Lower leg skin (tissue), 4 donors: ENCODE data around the gene RNF149. TPM values are rescaled to one million over a fixed set of nuclear protein-coding genes. Genes with fewer than 3 reads are reported as not detected.
"Not testable (repeated sequence)": the region's sequence is repeated elsewhere in the genome, so short reads cannot be mapped to it uniquely, and the experiment has no call there.

Source experiments
- DNase-seq, 2 donors: peaks; one replicate each; pipeline ENCODE4 v3.0.0-alpha.2; 2019; ENCODE audit warnings: low spot score in 2 of 2
- H3K4me3 ChIP-seq: fragments of 200-600 bp; sonication (generic); 2 replicates; pipeline ENCODE4 v1.5.1; 2017; ENCODE audit warnings: mild to moderate bottlenecking, low read depth; ENCODE audit not compliant: poor library complexity, severe bottlenecking
- POLR2A ChIP-seq, 2 donors: fragments of 450-650 bp; IDR thresholded peaks; one replicate each; pipeline ENCODE4 v1.6.1; 2016 to 2017; ENCODE audit warnings: antibody characterized with exemption in 2 of 2, mild to moderate bottlenecking in 1 of 2, moderate library complexity in 1 of 2
- WGBS, 2 donors: methylation state at CpG; one replicate each; pipeline ENCODE4 v1.1.5; 2018; 5-methylcytosine and 5-hydroxymethylcytosine counted together
- intact Hi-C: fragments of 100-400 bp; cut with DNase I; formaldehyde crosslinking; loops from one replicate; pipeline ENCODE4 v1.15.0; 2023; ENCODE audit warnings: low total_unique reads
- total RNA-seq, 4 donors: library from RNA; depleted of rRNA; stranded (reverse); fragments of >200 nt; gene quantifications; one replicate each; pipeline ENCODE4 v1.1.0, GENCODE V29; 2016
- TF ChIP-seq, protein P1 (sequence below), 3 donors: fragments of 450-650 bp; IDR thresholded peaks; one replicate each; pipeline ENCODE4 v1.5.1; 2016; ENCODE audit warnings: antibody characterized with exemption in 3 of 3, mild to moderate bottlenecking in 3 of 3, moderate library complexity in 2 of 3

The RNF149 gene
- total RNA-seq, 4 donors from 2014 or later, result 59.8 to 120 (median 77.7) TPM

DNA sequence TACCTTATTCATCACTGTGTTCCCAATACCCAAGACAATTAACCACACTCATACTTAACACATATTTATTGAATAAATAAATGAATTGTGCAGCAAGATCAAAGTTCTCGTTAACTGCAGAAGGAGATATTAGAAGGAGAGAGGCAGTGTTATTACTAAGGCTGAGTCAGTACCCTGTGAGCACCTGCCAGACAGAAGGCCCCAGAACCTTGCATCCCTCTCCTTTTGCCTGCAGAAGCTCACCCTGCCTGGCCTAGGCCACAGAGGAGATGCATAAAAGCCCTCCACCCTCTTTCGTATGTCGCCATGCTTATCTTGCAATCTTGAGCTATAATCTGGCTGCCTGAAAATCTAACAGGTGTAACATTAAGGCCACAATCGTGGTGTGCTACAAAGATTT, 20.5 kb upstream of the RNF149 start:
- TF ChIP-seq, protein P1, sequence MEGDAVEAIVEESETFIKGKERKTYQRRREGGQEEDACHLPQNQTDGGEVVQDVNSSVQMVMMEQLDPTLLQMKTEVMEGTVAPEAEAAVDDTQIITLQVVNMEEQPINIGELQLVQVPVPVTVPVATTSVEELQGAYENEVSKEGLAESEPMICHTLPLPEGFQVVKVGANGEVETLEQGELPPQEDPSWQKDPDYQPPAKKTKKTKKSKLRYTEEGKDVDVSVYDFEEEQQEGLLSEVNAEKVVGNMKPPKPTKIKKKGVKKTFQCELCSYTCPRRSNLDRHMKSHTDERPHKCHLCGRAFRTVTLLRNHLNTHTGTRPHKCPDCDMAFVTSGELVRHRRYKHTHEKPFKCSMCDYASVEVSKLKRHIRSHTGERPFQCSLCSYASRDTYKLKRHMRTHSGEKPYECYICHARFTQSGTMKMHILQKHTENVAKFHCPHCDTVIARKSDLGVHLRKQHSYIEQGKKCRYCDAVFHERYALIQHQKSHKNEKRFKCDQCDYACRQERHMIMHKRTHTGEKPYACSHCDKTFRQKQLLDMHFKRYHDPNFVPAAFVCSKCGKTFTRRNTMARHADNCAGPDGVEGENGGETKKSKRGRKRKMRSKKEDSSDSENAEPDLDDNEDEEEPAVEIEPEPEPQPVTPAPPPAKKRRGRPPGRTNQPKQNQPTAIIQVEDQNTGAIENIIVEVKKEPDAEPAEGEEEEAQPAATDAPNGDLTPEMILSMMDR (IDR thresholded peaks at IDR 0.05), result no peak
- TF ChIP-seq POLR2A (IDR thresholded peaks at IDR 0.05), result no peak
- 56% methylated on average over 4 of the region's 4 CpGs for WGBS, 2 donors
- H3K4me3 ChIP-seq, result no peak overlapping the region
- no peak for DNase-seq
- intact Hi-C loops, result no loop called here

DNA sequence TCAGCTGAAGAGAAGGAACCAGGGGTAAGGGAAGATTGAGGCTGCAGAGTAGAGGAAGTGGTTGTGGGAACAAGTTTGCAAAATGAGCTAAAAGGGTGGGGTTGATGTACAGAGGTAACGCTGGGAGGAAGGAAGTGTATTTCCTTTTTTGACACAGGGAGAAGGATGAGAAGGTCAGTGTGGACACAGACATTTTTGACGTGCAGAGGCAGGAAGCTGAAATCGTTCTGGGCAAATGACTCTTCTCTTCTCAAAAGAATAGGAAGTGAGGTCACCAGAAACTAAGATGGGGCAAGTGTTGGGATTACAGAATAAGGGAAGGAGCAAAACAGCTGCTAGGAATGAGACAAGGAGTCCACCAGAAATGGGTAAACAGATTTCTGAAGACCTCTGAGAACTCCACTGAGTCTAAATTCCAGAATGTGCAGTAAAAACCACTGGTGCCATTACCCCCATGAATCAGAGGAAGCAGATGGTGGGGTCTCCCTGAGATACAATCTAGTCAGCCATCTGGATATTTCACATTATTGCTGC, 20.0 kb upstream of the RNF149 start:
- intact Hi-C loops, result no loop called here
- TF ChIP-seq, protein P1 (IDR thresholded peaks at IDR 0.05), result no peak
- no peak for TF ChIP-seq POLR2A (IDR thresholded peaks at IDR 0.05)
- peak in 1 of 2 donors; percentile 60 for DNase-seq
- no peak overlapping the region for H3K4me3 ChIP-seq
- 13 to 14% methylated on average over 3 of the region's 3 CpGs for WGBS, 2 donors

DNA sequence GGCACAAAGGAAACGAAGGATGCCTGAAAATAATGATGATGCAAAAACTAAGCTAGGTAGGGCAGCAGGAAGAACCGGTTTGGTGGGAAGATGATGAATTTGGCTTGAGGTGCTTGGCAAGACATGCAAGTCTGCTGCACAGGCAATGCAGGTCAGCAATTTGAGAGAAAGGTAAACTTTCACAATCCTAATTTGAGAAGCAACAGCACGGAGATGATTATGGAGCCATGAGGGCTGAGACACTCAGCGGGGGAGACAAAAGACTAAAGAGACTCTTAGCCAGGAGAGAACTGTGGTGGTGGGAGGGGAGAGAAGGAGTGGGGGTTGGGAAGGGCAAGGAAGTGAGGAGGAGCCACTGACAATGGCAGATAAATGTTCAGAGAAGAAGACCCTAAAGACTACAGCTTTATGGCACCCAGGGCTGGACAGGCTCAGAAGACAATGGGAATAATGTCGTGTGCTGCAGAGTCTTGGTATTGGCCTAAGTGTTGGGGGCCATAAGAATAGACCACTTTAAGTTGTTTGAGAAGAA, 19.4 kb upstream of the RNF149 start:
- intact Hi-C loops, result no loop called here
- WGBS, 2 donors, result 33 to 40% methylated on average over 5 of the region's 5 CpGs
- DNase-seq, result peak in 1 of 2 donors; percentile 67
- no peak overlapping the region for H3K4me3 ChIP-seq
- TF ChIP-seq, protein P1 (IDR thresholded peaks at IDR 0.05), result no peak
- no peak for TF ChIP-seq POLR2A (IDR thresholded peaks at IDR 0.05)

DNA sequence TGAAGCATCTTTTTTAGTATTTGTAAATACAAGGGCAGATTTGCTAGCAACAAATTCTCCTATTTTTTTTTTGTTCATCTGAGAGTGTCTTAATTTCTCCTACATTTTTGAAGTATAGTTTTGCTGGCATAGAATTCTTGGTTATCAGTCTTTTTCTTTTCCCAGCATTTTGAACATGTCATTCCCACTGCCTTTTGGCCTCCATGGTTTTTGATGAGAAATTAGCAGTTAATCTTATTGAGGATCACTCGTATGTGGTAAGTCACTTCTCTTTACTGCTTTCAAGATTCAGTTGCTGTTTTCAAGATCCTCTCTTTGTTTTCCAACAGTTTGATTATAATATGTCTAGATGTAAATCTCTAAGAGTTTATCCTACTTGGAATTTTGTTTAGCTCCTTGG, 16.9 kb upstream of the RNF149 start:
- 86 to 89% methylated on average over 1 of the region's 1 CpG for WGBS, 2 donors
- no peak overlapping the region for H3K4me3 ChIP-seq
- intact Hi-C loops, result no loop called here
- DNase-seq, result no peak
- no peak for TF ChIP-seq POLR2A (IDR thresholded peaks at IDR 0.05)
- TF ChIP-seq, protein P1 (IDR thresholded peaks at IDR 0.05), result no peak

DNA sequence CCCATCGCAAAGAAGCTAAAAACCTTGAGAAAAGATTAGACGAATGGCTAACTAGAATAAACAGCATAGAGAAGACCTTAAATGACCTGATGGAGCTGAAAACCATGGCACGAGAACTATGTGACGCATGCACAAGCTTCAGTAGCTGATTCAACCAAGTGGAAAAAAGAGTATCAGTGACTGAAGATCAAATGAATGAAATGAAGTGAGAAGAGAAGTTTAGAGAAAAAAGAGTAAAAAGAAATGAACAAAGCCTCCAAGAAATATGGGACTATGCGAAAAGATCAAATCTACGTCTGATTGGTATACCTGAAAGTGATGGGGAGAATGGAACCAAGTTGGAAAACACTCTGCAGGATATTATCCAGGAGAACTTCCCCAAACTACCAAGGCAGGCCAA, 8.1 kb upstream of the RNF149 start:
- DNase-seq, H3K4me3 ChIP-seq, intact Hi-C loops: not testable (repeated sequence)
- WGBS, 2 donors, result 88 to 96% methylated on average over 6 of the region's 6 CpGs

DNA sequence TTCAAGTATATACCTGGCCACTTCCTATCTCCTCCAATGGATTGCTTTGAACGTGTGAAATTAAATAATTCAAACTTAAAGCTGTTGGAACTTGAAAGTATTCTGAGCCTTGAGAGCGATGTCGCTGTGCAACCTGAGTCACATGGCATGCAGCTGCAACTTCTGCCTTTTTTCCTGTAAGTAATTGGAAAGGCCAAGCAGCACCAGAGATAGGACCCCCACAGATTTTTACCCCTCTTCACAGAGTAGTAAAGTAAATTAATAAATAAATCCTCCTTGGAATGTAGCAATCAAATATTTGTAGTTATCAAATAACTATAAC, 3.2 kb upstream of the RNF149 start:
- TF ChIP-seq, protein P1 (IDR thresholded peaks at IDR 0.05), result no peak
- no peak for TF ChIP-seq POLR2A (IDR thresholded peaks at IDR 0.05)
- DNase-seq, result no peak

More for the DNA sequence above, 3.2 kb upstream of the RNF149 start:
- 34 to 39% methylated on average over 3 of the region's 3 CpGs for WGBS, 2 donors
- intact Hi-C loops, result no loop called here
- H3K4me3 ChIP-seq, result no peak overlapping the region
